IMR-90 (cell line): ENCODE data around the gene BAD. TPM values are rescaled to one million over a fixed set of nuclear protein-coding genes. Genes with fewer than 3 reads are reported as not detected.
A peak's percentile ranks its signal among the peaks of the same experiment; 100 is the strongest.

ENCODE experiments used
- ATAC-seq: fragments of 200-7000 bp; cut with Tn5 transposase; 2 replicates; pipeline ENCODE4 v1.9.1; 2020; ENCODE audit warnings: low read depth, mild to moderate bottlenecking, moderate library complexity
- BruUV-seq: library from RNA; stranded (reverse); fragments of 400-500 nt; replicated peaks from 2 replicates; lab custom pipeline; 2021; lab: Mats Ljungman, UMichigan
- CTCF ChIA-PET: fragments of 300-600 bp; formaldehyde crosslinking; extraction: SDS; loops from one replicate; lab custom pipeline; 2021; ENCODE audit warnings: antibody characterized with exemption; lab: Yijun Ruan, JAX
- POLR2A ChIA-PET: fragments of 300-600 bp; sonication (Branson Sonifier 250); formaldehyde crosslinking; loops from one replicate; lab custom pipeline; 2022; ENCODE audit warnings: antibody characterized with exemption; ENCODE audit not compliant: unreplicated experiment; lab: Charles Lee
- DNase-seq: peaks from one replicate; pipeline ENCODE4 v3.0.0; 2013
- H2AFZ ChIP-seq: replicated peaks from 2 replicates; pipeline ENCODE3; 2013; ENCODE audit warnings: low read length, mild to moderate bottlenecking; ENCODE audit not compliant: poor library complexity
- H2AK5ac ChIP-seq: 2 replicates; pipeline ENCODE4 v1.6.1; 2013; ENCODE audit warnings: low read depth, low read length, inconsistent platforms
- H2AK9ac ChIP-seq: replicated peaks from 2 replicates; pipeline ENCODE3; 2013; ENCODE audit warnings: mild to moderate bottlenecking, low read depth, low read length, moderate library complexity; ENCODE audit not compliant: poor library complexity
- H2BK120ac ChIP-seq: 2 replicates; pipeline ENCODE4 v1.6.1; 2013; ENCODE audit warnings: low read depth, low read length, inconsistent platforms
- H2BK15ac ChIP-seq: 3 replicates; pipeline ENCODE4 v1.6.1; 2013; ENCODE audit warnings: low read depth, low read length, inconsistent platforms
- H2BK20ac ChIP-seq: 2 replicates; pipeline ENCODE4 v1.6.1; 2013; ENCODE audit warnings: low read depth, mild to moderate bottlenecking, inconsistent platforms, low read length, moderate library complexity
- H2BK5ac ChIP-seq: 2 replicates; pipeline ENCODE4 v1.6.1; 2013; ENCODE audit warnings: mild to moderate bottlenecking, low read depth, low read length, inconsistent platforms; ENCODE audit not compliant: poor library complexity, severe bottlenecking
- H3K14ac ChIP-seq: replicated peaks from 2 replicates; pipeline ENCODE4 v1.6.1; 2013; ENCODE audit warnings: low read depth, low read length, inconsistent platforms
- H3K18ac ChIP-seq: 2 replicates; pipeline ENCODE4 v1.6.1; 2013; ENCODE audit warnings: low read depth, low read length, control low read depth
- H3K23ac ChIP-seq: 2 replicates; pipeline ENCODE4 v1.6.1; 2013; ENCODE audit warnings: low read depth, low read length, inconsistent platforms
- H3K27ac ChIP-seq: 2 replicates; pipeline ENCODE4 v1.5.1; 2013; ENCODE audit warnings: mild to moderate bottlenecking, control low read depth, low read length; ENCODE audit not compliant: insufficient read depth
- H3K27me3 ChIP-seq: 2 replicates; pipeline ENCODE4 v1.6.1; 2013; ENCODE audit warnings: low read length; ENCODE audit not compliant: control insufficient read depth, insufficient read depth
- H3K36me3 ChIP-seq: 2 replicates; pipeline ENCODE4 v1.6.1; 2013; ENCODE audit warnings: low read length, mixed read lengths; ENCODE audit not compliant: control insufficient read depth, insufficient read depth
- H3K4ac ChIP-seq: 2 replicates; pipeline ENCODE4 v1.6.1; 2013; ENCODE audit warnings: low read depth, low read length, inconsistent platforms
- H3K4me1 ChIP-seq: 2 replicates; pipeline ENCODE4 v1.6.1; 2013; ENCODE audit warnings: low read length, mixed read lengths; ENCODE audit not compliant: control insufficient read depth, insufficient read depth
- H3K4me2 ChIP-seq: 2 replicates; pipeline ENCODE4 v1.6.1; 2013; ENCODE audit warnings: low read depth, mild to moderate bottlenecking, control low read depth, low read length, moderate library complexity
- H3K4me3 ChIP-seq: 2 replicates; pipeline ENCODE4 v1.5.1; 2013; ENCODE audit warnings: low read depth, mild to moderate bottlenecking, control low read depth, low read length, moderate library complexity; ENCODE audit not compliant: insufficient read depth
- H3K56ac ChIP-seq: 2 replicates; pipeline ENCODE4 v1.6.1; 2013; ENCODE audit warnings: low read length, inconsistent platforms; ENCODE audit not compliant: insufficient read depth; ENCODE audit errors: extremely low read depth
- H3K79me1 ChIP-seq, 2 experiments: 2 replicates each; pipeline ENCODE4 v1.6.1; 2013; ENCODE audit warnings: low read length in 2 of 2, inconsistent platforms in 1 of 2, low read depth in 1 of 2
- H3K9ac ChIP-seq: 2 replicates; pipeline ENCODE4 v1.6.1; 2013; ENCODE audit warnings: low read depth, low read length, control low read depth
- H3K9me1 ChIP-seq: 2 replicates; pipeline ENCODE4 v1.6.1; 2013; ENCODE audit warnings: low read length, inconsistent platforms; ENCODE audit not compliant: insufficient read depth
- H3K9me3 ChIP-seq: 2 replicates; pipeline ENCODE4 v1.6.1; 2013; ENCODE audit warnings: low read length; ENCODE audit not compliant: control insufficient read depth, insufficient read depth
- H4K20me1 ChIP-seq: 2 replicates; pipeline ENCODE4 v1.6.1; 2013; ENCODE audit warnings: low read length, inconsistent platforms; ENCODE audit not compliant: insufficient read depth
- H4K5ac ChIP-seq: 2 replicates; pipeline ENCODE4 v1.6.1; 2013; ENCODE audit warnings: mild to moderate bottlenecking, low read depth, low read length, control low read depth
- H4K8ac ChIP-seq, 2 experiments: 2 replicates each; pipeline ENCODE4 v1.6.1; 2013; ENCODE audit warnings: low read depth in 2 of 2, low read length in 2 of 2, control low read depth in 1 of 2, inconsistent platforms in 1 of 2
- H4K91ac ChIP-seq: 2 replicates; pipeline ENCODE4 v1.6.1; 2013; ENCODE audit warnings: low read depth, low read length, inconsistent platforms; ENCODE audit not compliant: insufficient read depth
- CEBPB ChIP-seq: IDR thresholded peaks from 2 replicates; pipeline ENCODE4 v1.6.1; 2012; ENCODE audit warnings: low read depth, low read length, improper control_type of control experiment
- CTCF ChIP-seq: conservative IDR thresholded peaks from 2 replicates; pipeline ENCODE4 v1.5.1; 2012; ENCODE audit warnings: mild to moderate bottlenecking, low read depth, low read length, improper control_type of control experiment
- ELK1 ChIP-seq: fragments of 150-350 bp; IDR thresholded peaks from 2 replicates; pipeline ENCODE4 v1.6.1; 2016; ENCODE audit warnings: low read depth, mild to moderate bottlenecking, low read length, moderate library complexity, borderline replicate concordance
- MAFK ChIP-seq: IDR thresholded peaks from 2 replicates; pipeline ENCODE4 v1.6.1; 2012; ENCODE audit warnings: low read depth, low read length, improper control_type of control experiment
- MXI1 ChIP-seq: IDR thresholded peaks from 2 replicates; pipeline ENCODE4 v1.6.1; 2012; ENCODE audit warnings: low read depth, mild to moderate bottlenecking, low read length, moderate library complexity, borderline replicate concordance
- RCOR1 ChIP-seq: IDR thresholded peaks from 2 replicates; pipeline ENCODE4 v1.6.1; 2012; ENCODE audit warnings: mild to moderate bottlenecking, low read length, improper control_type of control experiment; ENCODE audit not compliant: insufficient replicate concordance
- SMC3 ChIP-seq: fragments of 150-350 bp; IDR thresholded peaks from 2 replicates; pipeline ENCODE4 v1.6.1; 2016; ENCODE audit warnings: low read depth, mild to moderate bottlenecking, antibody characterized with exemption, low read length, moderate library complexity
- USF2 ChIP-seq: fragments of 150-350 bp; IDR thresholded peaks from 2 replicates; pipeline ENCODE4 v1.6.1; 2017; ENCODE audit warnings: mild to moderate bottlenecking, antibody characterized with exemption, low read length, low read depth
- WGBS, 2 experiments: methylation state at CpG; one replicate each; pipeline versions ENCODE4 v1.1.5 to v1.1.7; 2013; ENCODE audit warnings: missing lambda C conversion rate in 2 of 2; ENCODE audit not compliant: insufficient read length in 1 of 2; ENCODE audit errors: extremely low coverage in 2 of 2; 5-methylcytosine and 5-hydroxymethylcytosine counted together
- dilution Hi-C: fragments of 300-500 bp; cut with HindIII; formaldehyde crosslinking; loops from one replicate; pipeline ENCODE4 v1.14.3; 2018; ENCODE audit warnings: low sequenced_read_pairs; ENCODE audit not compliant: unreplicated experiment
- in situ Hi-C: fragments of 300-500 bp; cut with MboI; formaldehyde crosslinking; loops from 3 replicates; pipeline ENCODE4 v1.14.3; 2019; ENCODE audit warnings: low sequenced_read_pairs, inconsistent platforms, mixed read lengths
- intact Hi-C: fragments of 100-400 bp; cut with micrococcal nuclease; formaldehyde crosslinking; loops from 2 replicates; pipeline ENCODE4 v1.10.0; 2022
- polyA plus RNA-seq, 3 experiments: library from polyadenylated mRNA; depleted of rRNA; stranded (reverse); fragments of >200 nt; gene quantifications; 2 replicates each; pipeline ENCODE4 v1.2.3, GENCODE V29; 2012; ENCODE audit warnings: low replicate concordance in 1 of 3
- total RNA-seq: library from RNA; depleted of rRNA; stranded (reverse); fragments of >200 nt; gene quantifications from 2 replicates; pipeline ENCODE4 v1.2.3, GENCODE V29; 2012

BAD gene
- total and polyA plus RNA-seq, 2 of the 4 experiments (the other 2 are of a cell fraction): 30.3 to 68.0 TPM

- Histone ChIP-seq H3K18ac (no peak overlapping the region), H3K4me2 (peak overlapping the region; percentile 76), H3K56ac (no peak overlapping the region), H3K36me3 (peaks cover 10% of the 10 kb centered on the region), H2BK120ac (no peak overlapping the region), H4K8ac (peak overlapping the region; percentile 91 to 99), H3K4me1 (peaks cover 11% of the 10 kb centered on the region), H2AFZ (peak overlapping the region; percentile 92), H3K4ac (peak overlapping the region; percentile 67), H2AK9ac (peak overlapping the region; percentile 93), H4K5ac (peak overlapping the region; percentile 80), H4K20me1 (peaks cover 22% of the 10 kb centered on the region), H2BK15ac (no peak overlapping the region), H3K9me1 (no peaks in the 10 kb centered on the region), H3K23ac (0 out of 2 replicates have a peak overlapping the region, but pooled peaks have one; percentile 22), H2BK20ac (no peak overlapping the region), H3K27me3 (no peaks in the 10 kb centered on the region), H3K27ac (no peak overlapping the region; the same call in 1 of the 2 replicates), H3K79me1 (peaks cover 3 to 36% of the 10 kb centered on the region in 2 experiments; a peak in 3 of 4 replicates), H4K91ac (peak overlapping the region; percentile 58; the same call in 1 of the 2 replicates), H3K4me3 (peak overlapping the region; percentile 24), H3K9ac (peak overlapping the region; percentile 39), H3K9me3 (no peaks in the 10 kb centered on the region), H2AK5ac (peak overlapping the region; percentile 91), H2BK5ac (peak overlapping the region; percentile 6), H3K14ac (no peak overlapping the region)
- TF ChIP-seq CTCF: no peak
- no peak for TF ChIP-seq MXI1
- TF ChIP-seq ELK1: no peak
- no peak for TF ChIP-seq USF2
- TF ChIP-seq MAFK: no peak
- TF ChIP-seq CEBPB: no peak
- no peak for TF ChIP-seq SMC3
- TF ChIP-seq RCOR1: no peak
- ChIA-PET POLR2A (no interaction called here), CTCF (no interaction called here)
- intact Hi-C loops (no loop called here), in situ Hi-C loops (no loop called here), dilution Hi-C loops (no loop called here)
- no TSS peak for BruUV-seq
- no peak for ATAC-seq
- WGBS, 2 experiments: 39% methylated on average over 9 of the region's 31 CpGs; no CpG with 5 or more reads in 1 of the 2 experiments
- DNase-seq: no peak
Observed at GRCh38 chr11:64247729-64248531, 36.5 kb downstream of the BAD start.
